GM19043 (cell line): ENCODE results near the gene CARD9.
"Not testable (repeated sequence)": the region's sequence is repeated elsewhere in the genome, so short reads cannot be mapped to it uniquely, and the experiment has no call there.

ENCODE experiments used
- ATAC-seq: cut with Tn5 transposase; IDR thresholded peaks from one replicate; pipeline ENCODE4 v1.9.1; 2021; ENCODE audit warnings: low read depth; ENCODE audit not compliant: unreplicated experiment

CARD9 gene

GRCh38 chr9:136326061-136326760, 47.3 kb downstream of the CARD9 start:
- ATAC-seq, result no peak

GRCh38 chr9:136325358-136325757, 48.1 kb downstream of the CARD9 start:
- ATAC-seq, result no peak

GRCh38 chr9:136324501-136325300, 48.8 kb downstream of the CARD9 start:
- no peak for ATAC-seq

DNA sequence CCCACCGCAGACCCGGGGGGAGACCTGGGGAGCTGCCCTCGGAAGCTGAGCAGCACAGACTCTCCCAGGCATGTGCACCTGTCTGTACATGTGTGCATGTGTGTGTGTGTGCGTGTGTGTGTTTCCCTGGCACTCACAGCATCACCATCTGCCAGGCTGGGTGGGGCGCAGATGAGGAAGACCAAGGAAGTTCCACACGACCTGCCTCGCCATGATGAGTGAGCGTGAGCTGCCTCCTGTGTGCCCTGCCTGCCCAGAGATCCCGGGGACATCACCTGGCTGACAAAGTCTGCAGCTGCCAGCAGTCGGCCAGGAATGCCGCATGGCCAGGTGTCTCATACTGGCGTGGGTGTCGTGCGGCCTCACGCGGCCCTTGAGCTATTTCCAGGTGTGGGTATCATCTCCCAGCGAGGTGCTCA, 50.1 kb downstream of the CARD9 start:
- ATAC-seq, result no peak

- no peak for ATAC-seq
These were observed 50.6 kb downstream of the CARD9 start for GRCh38 chr9:136322756-136323330.

DNA sequence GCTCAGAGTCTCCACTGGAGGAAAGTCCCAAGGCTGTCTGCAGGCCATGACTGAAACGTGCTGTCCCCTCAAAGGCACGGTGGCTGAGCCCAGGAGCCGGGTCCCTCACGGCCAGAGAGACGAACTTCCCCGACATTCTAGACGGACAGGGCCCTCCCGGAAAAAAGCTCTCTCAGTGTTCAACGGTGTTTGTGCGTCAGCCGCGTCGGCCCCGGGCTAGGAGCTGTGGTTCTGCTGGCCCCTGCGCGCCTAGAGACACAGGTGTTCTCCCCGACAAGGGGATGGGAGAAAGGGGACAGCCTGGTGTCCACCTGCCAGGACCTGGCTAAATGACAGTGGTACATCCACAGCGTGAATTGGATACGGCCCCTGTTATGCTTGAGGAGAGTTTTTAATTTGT, 51.9 kb downstream of the CARD9 start:
- ATAC-seq, result no peak

DNA sequence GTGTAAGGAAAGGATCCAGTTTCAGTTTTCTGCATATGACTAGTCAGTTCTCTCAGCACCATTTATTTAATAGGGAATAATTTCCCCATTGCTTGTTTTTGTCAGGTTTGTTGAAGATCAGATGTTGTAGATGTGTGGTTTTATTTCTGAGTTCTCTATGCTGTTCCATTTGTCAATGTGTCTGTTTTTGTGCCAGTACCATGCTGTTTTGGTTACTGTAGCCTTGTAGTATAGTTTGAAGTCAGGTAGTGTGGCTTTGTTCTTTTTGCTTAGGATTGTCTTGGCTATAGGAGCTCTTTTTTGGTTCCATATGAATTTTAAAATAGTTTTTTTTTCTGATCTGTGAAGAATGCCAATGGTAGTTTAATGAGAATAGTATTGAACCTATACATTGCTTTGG, 52.5 kb downstream of the CARD9 start:
- not testable (repeated sequence) for ATAC-seq

DNA sequence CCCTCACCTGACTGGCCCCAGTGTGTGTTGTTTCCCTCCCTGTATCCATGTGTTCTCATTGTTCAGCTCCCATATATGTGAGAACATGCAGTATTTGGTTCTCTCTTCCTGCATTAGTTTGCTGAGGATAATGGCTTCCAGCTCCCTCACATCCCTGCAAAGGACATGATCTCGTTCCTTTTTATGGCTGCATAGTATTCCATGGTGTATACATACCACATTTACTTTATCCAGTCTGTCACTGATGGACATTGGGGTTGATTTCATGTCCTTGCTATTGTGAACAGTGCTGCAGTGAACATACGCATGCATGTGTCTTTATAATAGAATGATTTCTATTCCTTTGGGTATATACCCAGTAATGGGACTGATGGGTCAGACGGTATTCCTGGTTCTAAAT, 53.5 kb downstream of the CARD9 start:
- not testable (repeated sequence) for ATAC-seq

DNA sequence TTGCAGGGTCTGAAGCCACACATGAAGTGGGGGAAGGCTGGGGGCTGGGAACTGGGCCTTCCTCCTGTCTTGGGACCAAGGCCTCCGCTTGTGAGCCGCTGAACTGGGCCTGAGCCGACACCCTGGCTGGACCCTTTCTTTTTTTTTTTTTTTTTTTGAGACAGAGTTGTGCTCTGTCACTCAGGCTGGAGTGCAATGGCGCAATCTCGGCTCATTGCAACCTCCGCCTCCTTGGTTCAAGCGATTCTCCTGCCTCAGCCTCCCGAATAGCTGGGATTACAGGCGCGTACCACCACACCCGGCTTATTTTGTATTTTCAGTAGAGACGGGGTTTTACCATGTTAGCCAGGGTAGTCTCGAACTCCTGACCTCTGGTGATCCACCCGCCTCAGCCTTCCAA, 54.2 kb downstream of the CARD9 start:
- ATAC-seq, result not testable (repeated sequence)

DNA sequence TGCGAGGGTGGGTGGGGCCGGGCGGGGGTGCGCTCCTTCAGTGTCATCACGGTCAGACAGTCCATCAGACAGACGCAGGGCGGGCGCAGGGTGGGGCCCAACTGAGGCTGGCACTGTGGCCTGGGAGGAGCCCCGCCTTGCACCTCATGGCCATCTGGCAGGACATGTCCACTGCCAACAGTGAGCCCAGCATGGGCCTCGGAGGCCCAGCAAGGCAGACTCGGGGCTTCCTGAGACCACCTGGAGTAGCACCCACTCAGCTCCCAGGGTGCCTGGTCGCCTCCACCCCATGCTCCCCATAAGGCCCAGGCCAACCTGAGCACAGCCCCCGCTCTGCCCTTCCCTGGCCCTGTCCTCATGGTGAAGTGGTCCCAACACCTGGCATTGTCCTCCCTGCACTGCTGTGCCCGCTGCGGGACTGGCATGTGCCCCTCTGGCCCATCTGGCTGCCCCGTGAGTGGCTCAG, 54.7 kb downstream of the CARD9 start:
- no peak for ATAC-seq

DNA sequence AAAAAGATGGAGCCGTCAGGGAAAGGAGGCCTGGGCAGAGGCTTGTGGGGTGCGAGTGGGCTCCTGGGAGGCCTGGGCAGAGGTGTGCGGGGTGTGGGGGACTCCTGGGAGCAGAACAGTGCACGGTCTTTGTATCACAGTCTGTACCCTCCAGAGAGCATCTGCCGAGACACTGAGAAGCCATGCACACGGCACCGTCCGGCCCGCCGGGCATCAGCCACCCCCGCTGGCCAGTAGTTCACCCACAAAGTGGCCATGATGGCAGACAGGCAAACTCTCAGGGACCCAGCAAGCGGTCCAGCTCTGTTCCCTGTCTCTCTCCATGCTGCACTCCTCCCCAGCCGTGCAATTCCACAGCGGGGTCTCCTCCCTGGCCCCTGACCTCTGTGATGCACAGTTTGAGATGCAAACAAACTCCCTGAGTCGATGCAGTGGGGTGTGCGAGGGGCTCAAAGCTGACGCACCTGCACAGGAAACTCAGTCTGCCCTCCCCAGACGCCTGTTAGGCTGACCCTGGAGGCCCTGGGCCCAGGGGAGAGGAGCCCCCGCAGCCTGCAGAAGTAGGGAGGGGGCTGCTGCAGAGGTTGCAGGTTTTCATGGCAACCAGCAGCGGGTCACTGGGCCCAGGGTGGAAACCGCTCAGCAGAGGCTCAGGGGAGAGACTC, 55.2 kb downstream of the CARD9 start:
- no peak for ATAC-seq

DNA sequence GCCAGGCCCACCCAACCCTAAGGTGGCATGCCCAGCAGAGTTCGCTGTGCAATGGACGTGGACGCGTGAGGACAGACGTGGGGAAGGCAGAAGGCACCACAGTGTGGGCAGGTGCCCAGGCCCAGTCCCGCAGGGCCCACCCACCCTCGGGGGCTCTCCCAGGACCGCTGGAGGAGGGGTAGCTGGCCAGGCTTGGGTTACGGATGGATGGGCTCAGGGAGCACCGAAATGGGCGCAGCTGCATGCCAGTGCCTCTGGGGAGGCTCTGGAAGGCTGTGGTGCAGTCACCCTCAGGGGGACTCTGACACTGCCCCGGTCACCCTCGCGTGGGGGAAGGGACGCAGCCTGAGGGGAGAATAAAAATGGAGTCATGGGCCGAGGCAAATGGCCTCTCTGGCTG, 55.8 kb downstream of the CARD9 start:
- ATAC-seq, result no peak

DNA sequence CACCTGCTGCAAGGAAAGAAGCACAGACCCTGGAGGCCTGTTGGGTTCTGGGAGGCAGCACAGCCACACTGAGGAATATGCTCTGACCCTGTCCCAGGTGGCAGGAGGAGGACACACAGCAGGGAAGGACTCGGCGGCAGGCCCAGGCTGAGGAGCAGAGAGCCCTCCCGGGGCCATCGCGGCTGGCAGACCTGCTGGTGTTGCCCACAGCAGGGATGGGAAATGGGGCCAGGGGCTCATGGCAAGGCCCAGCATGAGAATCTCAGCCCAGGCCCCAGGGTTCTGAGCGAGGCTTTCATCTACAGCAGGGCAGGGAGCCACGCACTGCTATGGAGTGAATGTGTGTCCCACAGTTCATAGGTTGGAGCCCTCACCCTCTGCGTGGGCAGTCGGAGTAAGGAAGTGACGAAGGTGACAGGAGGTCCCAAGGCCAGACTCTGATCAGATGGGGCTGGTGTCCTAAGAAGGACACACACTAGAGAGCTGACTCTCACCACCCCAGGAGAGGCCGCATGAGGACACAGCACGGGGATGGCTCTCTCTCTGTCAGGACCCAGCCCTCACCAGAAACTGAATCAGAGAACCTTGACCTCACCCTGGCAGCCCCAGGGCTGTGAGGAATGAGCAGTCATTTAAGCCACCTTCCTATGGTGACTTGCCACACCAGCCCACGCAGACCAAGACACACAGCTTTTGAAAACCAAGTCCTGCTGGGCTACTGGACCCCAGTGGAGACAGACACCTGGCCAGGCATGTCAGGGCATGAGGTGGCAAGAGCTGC, 56.4 kb downstream of the CARD9 start:
- ATAC-seq, result no peak

GRCh38 chr9:136316271-136316751, 57.2 kb downstream of the CARD9 start:
- ATAC-seq, result no peak

DNA sequence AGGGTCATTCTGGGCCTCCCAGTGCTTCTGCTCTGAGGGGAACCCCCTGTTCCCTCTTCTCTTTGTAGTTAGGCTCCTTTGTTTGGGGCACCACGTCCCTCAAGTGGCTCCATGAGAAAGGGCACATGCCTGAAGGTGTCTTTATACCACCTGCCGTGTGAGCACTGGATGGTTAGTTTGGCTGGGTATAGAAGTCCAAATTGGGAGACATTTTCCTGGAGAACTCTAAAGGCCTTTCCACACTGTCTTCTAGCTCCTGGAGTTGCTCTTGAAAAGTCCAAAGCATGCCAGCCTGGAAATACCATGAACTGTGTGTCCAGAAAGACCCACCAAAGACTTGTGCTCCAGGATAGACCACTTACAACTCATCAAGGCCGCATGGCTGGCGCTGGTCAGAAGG, 58.5 kb downstream of the CARD9 start:
- no peak for ATAC-seq

DNA sequence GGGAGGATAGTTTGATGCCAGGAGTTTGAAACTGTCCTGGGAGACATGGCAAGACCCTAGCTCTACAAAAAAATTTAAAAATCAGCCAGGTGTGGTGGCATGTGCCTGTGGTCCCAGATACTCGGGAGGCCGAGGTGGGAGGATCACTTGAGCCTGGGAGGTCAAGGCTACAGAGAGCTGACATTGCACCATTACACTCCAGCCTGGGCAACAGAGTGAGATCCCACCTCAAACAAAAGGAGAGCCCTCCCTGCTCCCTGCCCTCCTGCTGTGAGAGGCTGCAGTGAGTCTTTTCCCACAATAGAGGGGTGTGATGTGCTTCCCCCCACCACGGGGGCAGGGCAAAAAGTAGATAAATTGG, 59.4 kb downstream of the CARD9 start:
- no peak for ATAC-seq
